GM19328 (cell line): ENCODE measurements around the gene RPL14.

ENCODE experiments used
- ATAC-seq: cut with Tn5 transposase; IDR thresholded peaks from one replicate; pipeline ENCODE4 v1.9.1; 2021; ENCODE audit warnings: mild to moderate bottlenecking, moderate library complexity; ENCODE audit not compliant: unreplicated experiment

RPL14 gene

DNA sequence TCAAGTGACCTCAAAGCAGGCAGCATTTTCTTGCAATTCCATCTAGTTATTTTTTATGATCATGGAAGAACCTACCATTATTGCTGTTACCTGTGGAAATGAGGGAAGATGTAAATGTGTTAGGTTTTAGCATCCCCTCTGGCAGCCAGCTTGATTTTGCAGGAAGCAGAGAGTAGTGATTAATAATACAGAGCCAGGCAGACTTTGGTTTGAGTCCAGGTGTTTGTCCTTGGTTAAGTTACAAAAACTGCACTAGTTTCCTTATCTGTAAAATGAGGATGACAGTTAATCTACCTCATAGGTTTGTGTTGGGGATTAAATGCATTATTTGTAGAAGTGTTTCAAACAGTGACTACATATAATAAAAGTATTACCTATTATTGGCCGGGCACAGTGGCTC lies 60.9 kb downstream of the RPL14 start:
- ATAC-seq = no peak
